Fibroblast of pulmonary artery (primary cell): Measurements from ENCODE around the gene MICOS13.

Experiments
- DNase-seq: peaks from one replicate; pipeline ENCODE4 v3.0.0-alpha.2; 2010; ENCODE audit warnings: low read depth
- H3K4me3 ChIP-seq: replicated peaks from 2 replicates; pipeline ENCODE4 v1.5.1; 2011; ENCODE audit warnings: low read depth, mild to moderate bottlenecking, control low read depth, low read length, moderate library complexity
- TF ChIP-seq, protein P1 (sequence below): IDR thresholded peaks from 2 replicates; pipeline ENCODE4 v1.5.1; 2011; ENCODE audit warnings: mild to moderate bottlenecking, control low read depth, low read length, inconsistent platforms; ENCODE audit errors: missing control alignments

The MICOS13 gene

DNA sequence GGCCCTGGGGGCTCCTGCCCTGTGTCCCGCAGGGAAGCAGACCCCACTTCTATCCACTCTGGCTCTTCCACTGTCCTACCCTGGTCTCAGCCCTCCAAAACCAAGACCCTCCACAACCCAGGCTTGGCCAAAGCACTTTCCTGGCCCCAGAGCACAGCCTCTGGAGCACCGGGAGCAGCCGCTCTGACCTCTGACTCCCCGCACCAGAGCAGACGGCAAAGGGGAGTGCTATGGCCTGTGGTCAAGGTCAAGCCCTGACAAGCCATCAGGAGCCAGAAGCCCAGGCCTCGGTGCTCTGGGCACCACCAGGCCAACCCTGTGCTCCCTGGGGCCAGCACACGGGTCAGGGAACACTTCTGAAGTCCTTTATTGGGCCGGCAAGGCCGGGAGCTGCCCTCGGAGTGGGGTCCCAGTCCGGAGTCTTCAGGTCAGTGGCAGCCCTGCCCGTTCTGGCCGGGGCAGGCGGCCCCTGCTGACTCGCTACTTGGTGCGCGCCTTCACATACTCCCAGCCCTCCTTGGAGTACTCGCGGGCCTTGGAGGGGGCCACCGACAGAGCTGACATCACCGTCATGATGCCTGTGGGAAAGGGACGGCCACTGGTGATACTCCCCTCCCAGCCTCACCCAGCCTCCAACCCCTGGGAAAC, 2.1 kb downstream of the MICOS13 start:
- no peak for DNase-seq
- TF ChIP-seq, protein P1, sequence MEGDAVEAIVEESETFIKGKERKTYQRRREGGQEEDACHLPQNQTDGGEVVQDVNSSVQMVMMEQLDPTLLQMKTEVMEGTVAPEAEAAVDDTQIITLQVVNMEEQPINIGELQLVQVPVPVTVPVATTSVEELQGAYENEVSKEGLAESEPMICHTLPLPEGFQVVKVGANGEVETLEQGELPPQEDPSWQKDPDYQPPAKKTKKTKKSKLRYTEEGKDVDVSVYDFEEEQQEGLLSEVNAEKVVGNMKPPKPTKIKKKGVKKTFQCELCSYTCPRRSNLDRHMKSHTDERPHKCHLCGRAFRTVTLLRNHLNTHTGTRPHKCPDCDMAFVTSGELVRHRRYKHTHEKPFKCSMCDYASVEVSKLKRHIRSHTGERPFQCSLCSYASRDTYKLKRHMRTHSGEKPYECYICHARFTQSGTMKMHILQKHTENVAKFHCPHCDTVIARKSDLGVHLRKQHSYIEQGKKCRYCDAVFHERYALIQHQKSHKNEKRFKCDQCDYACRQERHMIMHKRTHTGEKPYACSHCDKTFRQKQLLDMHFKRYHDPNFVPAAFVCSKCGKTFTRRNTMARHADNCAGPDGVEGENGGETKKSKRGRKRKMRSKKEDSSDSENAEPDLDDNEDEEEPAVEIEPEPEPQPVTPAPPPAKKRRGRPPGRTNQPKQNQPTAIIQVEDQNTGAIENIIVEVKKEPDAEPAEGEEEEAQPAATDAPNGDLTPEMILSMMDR = no peak
- H3K4me3 ChIP-seq = no peak overlapping the region

DNA sequence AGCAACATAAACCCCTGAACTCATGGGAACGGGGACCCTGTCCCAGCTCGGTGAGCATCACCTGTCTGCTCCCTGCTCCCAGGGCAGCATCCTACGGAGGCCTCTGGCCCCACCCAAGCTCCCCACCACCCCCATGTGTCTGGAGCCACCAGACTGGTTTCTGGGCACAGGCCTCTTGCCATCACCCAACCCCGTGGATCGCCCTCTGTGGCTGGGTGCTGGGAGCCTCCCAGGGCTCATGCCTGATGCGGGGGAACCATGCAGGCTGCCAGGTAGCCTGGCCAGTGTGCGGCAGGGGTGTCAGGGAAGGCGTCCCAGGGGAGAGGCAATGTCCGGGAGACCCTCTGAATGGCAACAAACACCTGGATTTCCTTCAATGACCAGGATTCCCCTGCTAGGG, 2.7 kb downstream of the MICOS13 start:
- TF ChIP-seq, protein P1 = no peak

DNA sequence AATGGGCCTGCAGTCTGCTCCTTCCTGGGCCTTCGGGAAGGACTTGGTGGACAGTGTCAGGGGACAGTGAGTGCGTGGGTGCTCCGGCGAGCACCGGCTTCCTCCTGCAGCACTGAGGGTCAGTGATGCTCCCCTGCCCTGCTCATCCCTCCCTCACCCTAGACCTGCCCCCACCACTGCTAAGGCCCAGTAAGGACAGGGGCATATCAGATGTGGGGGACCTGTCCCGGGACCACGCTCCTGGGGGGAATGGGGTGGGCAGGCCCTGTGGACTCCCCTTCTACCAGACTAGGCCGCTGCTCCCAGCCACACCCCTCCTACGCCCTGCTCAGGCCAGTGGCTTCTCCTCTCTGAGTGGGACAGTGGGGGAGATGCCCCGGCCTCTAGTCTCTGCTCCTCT, 3.2 kb downstream of the MICOS13 start:
- TF ChIP-seq, protein P1 = no peak
- DNase-seq = no peak
- H3K4me3 ChIP-seq = no peak overlapping the region

More for the DNA sequence above, 2.7 kb downstream of the MICOS13 start:
- no peak overlapping the region for H3K4me3 ChIP-seq
- no peak for DNase-seq

DNA sequence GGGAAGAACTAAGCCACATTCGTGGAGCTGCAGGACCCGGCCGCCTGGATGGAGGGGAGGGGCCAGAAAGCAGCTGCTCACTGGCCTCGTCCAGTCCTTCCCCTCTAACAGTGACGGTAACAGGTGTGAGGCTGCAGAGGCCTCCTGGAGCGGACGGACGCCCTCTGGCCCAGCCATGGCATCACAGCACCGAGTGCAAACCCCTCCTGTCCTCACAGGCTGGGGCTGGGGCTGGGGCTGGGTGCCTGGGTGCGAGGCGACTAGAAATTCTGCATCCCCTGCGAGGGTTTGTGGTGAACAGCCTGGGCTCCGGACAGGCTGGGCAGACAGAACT, 3.6 kb downstream of the MICOS13 start:
- DNase-seq = no peak
- no peak overlapping the region for H3K4me3 ChIP-seq
- TF ChIP-seq, protein P1 = no peak

DNA sequence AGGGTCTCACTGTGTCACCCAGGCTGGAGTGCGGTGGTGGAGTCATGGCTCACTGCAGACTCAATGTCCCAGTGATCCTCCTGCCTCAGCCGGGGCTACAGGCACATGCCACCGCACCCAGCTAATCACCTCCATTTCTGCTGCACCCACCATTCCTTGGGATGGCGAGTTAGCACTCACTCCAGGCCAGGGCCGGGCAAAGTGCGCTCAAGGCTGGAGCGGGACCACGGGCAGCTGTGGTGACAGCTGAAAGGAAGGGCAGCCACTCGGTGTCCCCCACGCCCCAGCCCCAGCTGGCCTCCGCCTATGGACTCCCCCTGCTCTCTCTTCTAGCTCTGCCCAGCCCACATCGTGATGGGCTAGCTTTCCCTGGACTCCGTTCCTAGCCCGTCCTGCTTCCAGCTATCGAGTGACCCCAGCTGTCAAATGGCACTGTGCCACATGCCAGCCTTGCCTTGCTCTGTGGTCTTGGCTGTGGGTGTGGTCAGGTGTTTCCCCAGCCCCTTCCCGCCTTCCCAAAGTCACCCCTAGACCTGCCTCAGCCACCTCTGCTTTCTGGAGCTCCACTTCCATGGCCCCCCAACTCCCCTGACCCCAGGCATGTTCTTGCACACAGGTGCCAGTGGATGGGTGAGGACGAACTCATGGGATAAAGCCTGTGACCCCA, 4.1 kb downstream of the MICOS13 start:
- DNase-seq = no peak
- H3K4me3 ChIP-seq = no peak overlapping the region
- TF ChIP-seq, protein P1 = no peak

DNA sequence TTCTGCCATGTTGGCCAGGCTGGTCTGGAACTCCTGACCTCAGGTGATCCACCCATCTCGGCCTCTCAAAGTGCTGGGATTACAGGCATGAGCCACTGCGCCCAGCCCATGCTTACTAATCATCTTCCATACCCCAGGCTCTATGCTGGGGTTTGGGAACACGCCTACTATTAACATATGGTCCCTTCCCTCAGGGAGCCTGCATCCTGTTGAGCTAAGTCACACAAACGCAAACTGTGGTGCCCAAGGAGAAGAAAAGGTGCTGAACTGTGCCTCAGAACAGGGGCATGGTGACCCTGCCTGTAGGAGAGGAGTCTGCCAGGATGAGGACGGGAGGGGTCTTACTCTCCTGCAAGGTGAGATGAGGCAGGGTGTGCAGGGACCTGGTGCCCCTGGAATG, 5.6 kb downstream of the MICOS13 start:
- no peak for DNase-seq
- TF ChIP-seq, protein P1 = no peak
- no peak overlapping the region for H3K4me3 ChIP-seq

DNA sequence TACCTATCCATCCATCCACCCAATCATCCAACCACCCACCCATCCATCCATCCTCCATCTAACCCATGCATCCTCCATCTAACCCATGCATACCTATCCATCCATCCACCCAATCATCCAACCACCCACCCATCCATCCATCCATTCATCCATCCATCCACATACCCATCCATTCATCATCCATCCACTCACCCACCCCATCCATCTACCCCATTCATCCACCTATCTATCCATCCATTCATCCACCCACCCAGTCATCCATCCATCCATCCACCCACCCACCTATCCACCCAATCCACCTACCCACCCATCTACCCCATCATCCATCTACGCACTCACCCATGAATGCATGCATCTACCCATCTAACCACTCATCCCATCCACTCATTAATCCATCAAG, 6.6 kb downstream of the MICOS13 start:
- DNase-seq = no peak
- no peak overlapping the region for H3K4me3 ChIP-seq
- TF ChIP-seq, protein P1 = no peak
